Psoas muscle (tissue), 8 donors: Measurements from ENCODE around the gene C8A. TPM values are rescaled to one million over a fixed set of nuclear protein-coding genes. Genes with fewer than 3 reads are reported as not detected.

Source experiments
- ATAC-seq, 4 donors: fragments of 200-7000 bp; cut with Tn5 transposase; one replicate each; pipeline ENCODE4 v1.9.1; 2020; ENCODE audit warnings: moderate library complexity in 3 of 4, mild to moderate bottlenecking in 2 of 4
- DNase-seq, 2 donors: peaks; one replicate each; pipeline ENCODE4 v3.0.0-alpha.2; 2020
- H3K27ac ChIP-seq: fragments of 200-600 bp; one replicate; pipeline ENCODE4 v1.8.0; 2022
- H3K27me3 ChIP-seq, 3 donors: fragments of 200-600 bp in 1 of 3; one replicate each; pipeline versions ENCODE4 v1.6.1 to v1.8.0; 2013 to 2022; ENCODE audit warnings: low read length in 2 of 3, mild to moderate bottlenecking in 2 of 3, moderate library complexity in 1 of 3; ENCODE audit not compliant: insufficient read depth in 3 of 3
- H3K36me3 ChIP-seq, 2 donors: fragments of 200-600 bp in 1 of 2; one replicate each; pipeline versions ENCODE4 v1.6.1 to v1.8.0; 2013 to 2022; ENCODE audit warnings: low read depth in 1 of 2, mild to moderate bottlenecking in 1 of 2, moderate library complexity in 1 of 2; ENCODE audit not compliant: insufficient read depth in 1 of 2
- H3K4me1 ChIP-seq: fragments of 200-600 bp; one replicate; pipeline ENCODE4 v1.8.0; 2022
- H3K4me3 ChIP-seq: fragments of 200-600 bp; one replicate; pipeline ENCODE4 v1.8.0; 2022; ENCODE audit warnings: mild to moderate bottlenecking
- H3K9me3 ChIP-seq: fragments of 200-600 bp; one replicate; pipeline ENCODE4 v1.8.0; 2022
- WGBS, 3 donors: extraction: QIAGEN DNeasy Blood & Tissue Kit; methylation state at CpG; one replicate each; pipeline versions ENCODE4 v1.1.6 to v1.1.7; 2013; 5-methylcytosine and 5-hydroxymethylcytosine counted together
- intact Hi-C, 2 donors: fragments of 100-400 bp; cut with DNase I; formaldehyde crosslinking; loops; one replicate each; pipeline versions ENCODE4 v1.11.0 to v1.14.2; 2022
- polyA plus RNA-seq, 3 donors: library from polyadenylated mRNA; stranded (reverse); fragments of 200-250 nt; gene quantifications; one replicate each; pipeline ENCODE4 v1.2.3, GENCODE V29; 2013
- total RNA-seq, 4 donors: library from RNA; stranded (reverse); fragmentation: NEBNext Ultra II Directional in 2 of 4; extraction: Animal tissue kit (Norgen Biotek cat#: 25700) in 2 of 4; gene quantifications; one replicate each; pipeline versions ENCODE4 v1.2.1 to v1.2.4, GENCODE V29; 2021 to 2023
- TF ChIP-seq, protein P1 (sequence below): fragments of 200-600 bp; IDR thresholded peaks from one replicate; pipeline ENCODE4 v1.8.0; 2022; ENCODE audit warnings: antibody characterized with exemption
- donor health status: healthy with polysubstance abuse.
- donor health status: DM: no; HTN: no; CAD: no; lungs with moderate emphysema.
- donor health status: Bipolar disorder and iron deficiency.
- donor health status: healthy.
- donor health status: DM: yes; HTN: yes; CAD: no.
- donor health status: DM: no; HTN: no; CAD: no.
- donor health status: DM: no; HTN: no; CAD: no.
- donor health status: DM: yes; HTN: yes; CAD: no.

C8A gene
- total and polyA plus RNA-seq, 7 donors = not detected

- Histone ChIP-seq H3K36me3 (no peaks in the 10 kb centered on the region), H3K27ac (no peak overlapping the region), H3K9me3 (no peaks in the 10 kb centered on the region), H3K4me1 (no peaks in the 10 kb centered on the region), H3K4me3 (no peak overlapping the region), H3K27me3 (no peaks in the 10 kb centered on the region)
- TF ChIP-seq, protein P1, sequence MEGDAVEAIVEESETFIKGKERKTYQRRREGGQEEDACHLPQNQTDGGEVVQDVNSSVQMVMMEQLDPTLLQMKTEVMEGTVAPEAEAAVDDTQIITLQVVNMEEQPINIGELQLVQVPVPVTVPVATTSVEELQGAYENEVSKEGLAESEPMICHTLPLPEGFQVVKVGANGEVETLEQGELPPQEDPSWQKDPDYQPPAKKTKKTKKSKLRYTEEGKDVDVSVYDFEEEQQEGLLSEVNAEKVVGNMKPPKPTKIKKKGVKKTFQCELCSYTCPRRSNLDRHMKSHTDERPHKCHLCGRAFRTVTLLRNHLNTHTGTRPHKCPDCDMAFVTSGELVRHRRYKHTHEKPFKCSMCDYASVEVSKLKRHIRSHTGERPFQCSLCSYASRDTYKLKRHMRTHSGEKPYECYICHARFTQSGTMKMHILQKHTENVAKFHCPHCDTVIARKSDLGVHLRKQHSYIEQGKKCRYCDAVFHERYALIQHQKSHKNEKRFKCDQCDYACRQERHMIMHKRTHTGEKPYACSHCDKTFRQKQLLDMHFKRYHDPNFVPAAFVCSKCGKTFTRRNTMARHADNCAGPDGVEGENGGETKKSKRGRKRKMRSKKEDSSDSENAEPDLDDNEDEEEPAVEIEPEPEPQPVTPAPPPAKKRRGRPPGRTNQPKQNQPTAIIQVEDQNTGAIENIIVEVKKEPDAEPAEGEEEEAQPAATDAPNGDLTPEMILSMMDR = no peak
- ATAC-seq (no peak), DNase-seq (no peak)
- WGBS, 3 donors = 0 to 79% (median 38%) methylated on average over 1 of the region's 1 CpG
- intact Hi-C loops = no loop called here
Observed at GRCh38 chr1:56852476-56852875, 2.1 kb upstream of the C8A start.

DNA sequence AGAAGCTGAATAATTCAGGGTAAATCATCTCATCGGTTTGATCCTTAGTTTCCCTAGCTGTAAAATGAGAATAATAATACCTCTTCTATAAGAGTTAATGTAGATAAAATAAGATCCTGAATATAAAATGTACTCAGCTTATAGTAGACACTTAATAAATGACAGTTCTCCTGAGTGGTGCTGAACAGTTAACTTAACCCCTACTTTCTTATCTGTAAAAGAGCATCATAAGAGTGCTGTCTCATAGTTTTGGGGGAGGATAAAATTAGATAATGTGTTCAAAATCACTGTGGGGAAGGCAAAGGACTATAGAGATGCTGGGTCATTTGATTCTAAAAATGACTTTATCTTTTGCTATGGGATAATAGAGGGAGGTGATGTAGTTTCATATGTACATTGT, 593 bp downstream of the C8A start:
- TF ChIP-seq, protein P1 = no peak

GRCh38 chr1:56856186-56856585, 1.6 kb downstream of the C8A start:
- ATAC-seq (no peak), DNase-seq (no peak)
- no peaks in the 10 kb centered on the region for H3K36me3 ChIP-seq
- no peaks in the 10 kb centered on the region for H3K27me3 ChIP-seq
- TF ChIP-seq, protein P1 = no peak
- H3K4me1 ChIP-seq = no peaks in the 10 kb centered on the region
- H3K9me3 ChIP-seq = no peaks in the 10 kb centered on the region
- H3K27ac ChIP-seq = no peak overlapping the region
- intact Hi-C loops = no loop called here
- no peak overlapping the region for H3K4me3 ChIP-seq

More for the DNA sequence above, 593 bp downstream of the C8A start:
- Histone ChIP-seq H3K4me1 (no peaks in the 10 kb centered on the region), H3K36me3 (no peaks in the 10 kb centered on the region), H3K27me3 (no peaks in the 10 kb centered on the region), H3K9me3 (no peaks in the 10 kb centered on the region), H3K4me3 (no peak overlapping the region), H3K27ac (no peak overlapping the region)
- ATAC-seq (no peak), DNase-seq (no peak)
- intact Hi-C loops = no loop called here
- 83 to 84% (median 83%) methylated on average over 1 of the region's 1 CpG for WGBS, 3 donors

DNA sequence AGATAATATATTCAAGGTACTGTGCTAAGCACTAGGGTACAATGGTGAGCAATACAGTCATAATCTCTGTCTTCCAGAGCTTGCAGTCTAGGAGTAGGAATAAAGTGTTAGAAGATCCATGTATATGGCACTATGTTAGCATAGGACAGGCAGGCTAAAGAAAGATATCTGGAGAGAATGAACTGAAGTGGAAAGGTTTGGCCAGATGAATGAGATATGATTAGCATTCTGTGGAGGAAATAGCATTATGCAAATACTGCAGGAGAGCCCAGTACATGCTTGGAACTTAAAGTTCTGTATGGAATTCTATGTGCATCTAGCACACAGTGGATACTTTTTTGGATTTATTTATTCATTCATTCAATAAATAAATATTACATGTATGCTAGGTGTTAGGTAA, 4.7 kb downstream of the C8A start:
- H3K4me3 ChIP-seq = no peak overlapping the region
- intact Hi-C loops = no loop called here
- ATAC-seq (no peak), DNase-seq (no peak)
- TF ChIP-seq, protein P1 = no peak
- H3K27me3 ChIP-seq = no peaks in the 10 kb centered on the region
- H3K9me3 ChIP-seq = no peaks in the 10 kb centered on the region
- no peaks in the 10 kb centered on the region for H3K4me1 ChIP-seq
- H3K27ac ChIP-seq = no peak overlapping the region
- H3K36me3 ChIP-seq = no peaks in the 10 kb centered on the region

DNA sequence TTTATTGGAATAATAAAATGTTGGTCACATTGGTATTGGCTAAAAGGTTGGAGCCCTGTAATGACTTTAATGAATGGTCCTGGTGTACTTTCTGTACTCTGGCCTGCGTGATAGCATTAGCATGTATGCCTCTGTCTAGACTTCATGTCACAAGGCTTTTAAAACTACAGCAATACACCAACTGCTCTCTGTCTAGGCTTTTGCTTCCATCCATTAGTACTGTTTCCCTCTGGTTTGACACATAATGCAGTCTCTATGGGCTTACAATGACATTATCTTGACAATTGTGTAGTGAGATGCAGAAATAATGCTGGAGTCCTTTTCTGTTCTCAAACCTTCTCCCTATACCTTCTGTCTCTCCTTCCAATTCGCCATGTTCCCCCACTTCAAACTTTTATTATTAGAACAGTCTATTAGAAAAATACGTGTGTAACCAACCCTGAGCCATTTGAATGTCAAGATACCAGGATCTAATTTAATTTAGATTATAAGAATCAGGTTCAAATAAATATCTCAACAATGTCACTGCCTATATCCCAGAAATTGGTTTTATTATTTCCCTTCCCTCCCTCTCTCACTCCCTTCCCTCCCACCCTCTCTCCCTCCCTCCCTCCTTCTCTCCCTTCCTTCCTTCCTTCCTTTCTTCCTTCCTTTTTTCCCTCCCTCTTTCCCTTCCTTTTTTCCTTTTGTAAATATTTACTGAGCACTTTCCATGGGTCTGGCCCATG, 8.8 kb downstream of the C8A start:
- Histone ChIP-seq H3K36me3 (no peaks in the 10 kb centered on the region), H3K27me3 (peaks cover 0 to 4% (median 0%) of the 10 kb centered on the region in 3 donors), H3K4me1 (no peaks in the 10 kb centered on the region), H3K4me3 (no peak overlapping the region), H3K9me3 (no peaks in the 10 kb centered on the region), H3K27ac (no peak overlapping the region)
- TF ChIP-seq, protein P1 = no peak
- no peak for ATAC-seq
- WGBS, 3 donors = 81 to 86% (median 81%) methylated on average over 3 of the region's 3 CpGs
- DNase-seq = no peak
- intact Hi-C loops = no loop called here
